ENCODE data around the gene CSNK2A1.

DNA sequence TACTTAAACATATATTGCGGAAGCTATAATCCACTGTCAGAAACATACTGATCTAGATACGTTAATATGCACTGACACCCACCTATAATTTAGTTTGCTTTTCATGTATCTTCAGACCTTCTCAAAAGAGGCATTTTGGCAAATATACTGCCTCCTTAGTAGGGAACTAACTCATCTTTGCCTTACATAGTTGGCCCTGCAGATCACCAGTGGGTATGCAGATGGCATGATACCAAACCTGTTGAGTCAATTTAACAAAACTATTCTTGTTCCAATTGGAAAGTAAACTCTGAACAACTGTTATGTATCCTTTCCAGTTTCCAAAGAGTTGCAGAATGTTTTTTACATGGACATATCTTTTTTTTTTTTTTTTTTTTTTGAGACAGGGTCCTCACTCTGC, 45.6 kb downstream of the CSNK2A1 start:
- TF ChIP-seq, protein P1, sequence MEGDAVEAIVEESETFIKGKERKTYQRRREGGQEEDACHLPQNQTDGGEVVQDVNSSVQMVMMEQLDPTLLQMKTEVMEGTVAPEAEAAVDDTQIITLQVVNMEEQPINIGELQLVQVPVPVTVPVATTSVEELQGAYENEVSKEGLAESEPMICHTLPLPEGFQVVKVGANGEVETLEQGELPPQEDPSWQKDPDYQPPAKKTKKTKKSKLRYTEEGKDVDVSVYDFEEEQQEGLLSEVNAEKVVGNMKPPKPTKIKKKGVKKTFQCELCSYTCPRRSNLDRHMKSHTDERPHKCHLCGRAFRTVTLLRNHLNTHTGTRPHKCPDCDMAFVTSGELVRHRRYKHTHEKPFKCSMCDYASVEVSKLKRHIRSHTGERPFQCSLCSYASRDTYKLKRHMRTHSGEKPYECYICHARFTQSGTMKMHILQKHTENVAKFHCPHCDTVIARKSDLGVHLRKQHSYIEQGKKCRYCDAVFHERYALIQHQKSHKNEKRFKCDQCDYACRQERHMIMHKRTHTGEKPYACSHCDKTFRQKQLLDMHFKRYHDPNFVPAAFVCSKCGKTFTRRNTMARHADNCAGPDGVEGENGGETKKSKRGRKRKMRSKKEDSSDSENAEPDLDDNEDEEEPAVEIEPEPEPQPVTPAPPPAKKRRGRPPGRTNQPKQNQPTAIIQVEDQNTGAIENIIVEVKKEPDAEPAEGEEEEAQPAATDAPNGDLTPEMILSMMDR (IDR thresholded peaks at IDR 0.05) = no peak
- no peak for TF ChIP-seq POLR2A (IDR thresholded peaks at IDR 0.05)

All from body of pancreas (tissue), 4 donors.